GM18520 (cell line): ENCODE results near the gene TSEN15.
"Not testable (repeated sequence)": the region's sequence is repeated elsewhere in the genome, so short reads cannot be mapped to it uniquely, and the experiment has no call there.

Source experiments
- ATAC-seq: cut with Tn5 transposase; IDR thresholded peaks from one replicate; pipeline ENCODE4 v1.9.1; 2021; ENCODE audit not compliant: unreplicated experiment

TSEN15 gene

DNA sequence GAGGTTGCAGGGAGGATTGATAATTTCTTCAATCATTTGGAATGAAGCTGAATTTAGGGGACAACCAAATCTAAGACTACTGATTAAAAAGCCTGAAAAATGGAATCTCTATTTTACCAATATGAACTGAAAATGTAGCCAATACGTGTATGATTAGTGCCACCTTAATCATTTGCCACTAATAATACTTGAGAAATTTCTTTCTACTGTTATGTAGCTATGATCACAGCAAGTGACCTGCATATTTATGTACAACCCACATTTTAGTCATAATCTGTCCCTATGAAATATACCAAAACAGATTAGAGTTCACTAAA lies 20.5 kb upstream of the TSEN15 start:
- ATAC-seq: no peak

DNA sequence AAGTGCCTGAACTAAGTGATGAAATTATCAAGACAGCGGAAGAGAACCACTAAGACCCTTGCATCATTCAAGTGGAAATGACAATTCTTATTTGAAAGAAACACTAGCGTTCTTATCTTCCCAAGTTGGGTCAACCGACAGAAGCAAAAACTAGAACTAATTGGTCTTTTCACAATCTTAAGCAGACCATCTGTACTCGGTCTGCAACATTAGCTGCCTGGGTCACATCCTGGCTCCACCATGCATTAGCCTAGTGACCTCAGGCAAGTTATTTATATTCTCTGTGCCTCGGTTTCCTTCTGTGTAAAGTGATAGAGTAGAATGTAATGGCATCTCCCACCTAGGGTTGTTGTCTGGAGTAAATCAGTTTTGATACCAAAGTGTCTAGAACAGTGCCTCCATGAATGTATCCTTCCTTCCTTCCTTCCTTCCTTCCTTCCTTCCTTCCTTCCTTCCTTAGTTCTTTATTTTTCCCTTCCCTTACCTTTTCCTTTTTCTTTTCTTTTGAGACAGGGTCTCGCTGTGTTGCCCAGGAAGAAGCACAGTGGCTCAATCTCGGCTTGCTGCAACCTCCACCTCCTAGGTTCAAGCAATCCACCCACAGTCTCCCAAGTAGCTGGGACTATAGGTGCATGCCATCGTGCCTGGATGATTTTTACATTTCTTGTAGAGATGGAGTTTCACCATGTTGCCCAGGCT lies 20.0 kb upstream of the TSEN15 start:
- no peak for ATAC-seq

DNA sequence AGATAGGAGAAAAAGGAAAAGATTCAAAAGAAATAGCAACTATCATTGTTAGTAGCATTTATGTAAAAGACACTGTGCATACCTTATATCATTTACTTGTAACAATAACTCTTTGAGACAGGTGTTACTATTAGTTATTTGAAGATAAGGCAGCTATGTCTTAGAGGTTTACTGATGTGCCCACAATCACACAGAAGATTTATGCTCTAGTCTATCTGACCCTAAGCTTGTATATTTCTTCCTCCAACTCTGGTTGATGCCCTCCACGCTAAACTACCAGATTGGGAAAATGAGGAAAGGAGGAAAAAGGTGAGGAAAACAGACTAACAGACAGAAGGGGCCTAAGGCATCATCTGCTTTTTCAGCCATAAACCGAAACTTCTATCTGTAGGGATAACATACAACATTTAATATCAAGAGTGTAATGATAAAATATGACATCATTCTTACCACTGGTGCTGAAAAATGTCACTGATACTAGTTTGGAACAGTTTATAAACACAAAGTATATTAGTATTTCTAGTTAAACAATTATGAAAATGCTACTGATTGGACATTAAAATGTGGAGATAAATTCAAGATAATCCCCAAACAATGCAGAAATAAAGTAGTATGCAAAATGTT lies 19.1 kb upstream of the TSEN15 start:
- no peak for ATAC-seq

DNA sequence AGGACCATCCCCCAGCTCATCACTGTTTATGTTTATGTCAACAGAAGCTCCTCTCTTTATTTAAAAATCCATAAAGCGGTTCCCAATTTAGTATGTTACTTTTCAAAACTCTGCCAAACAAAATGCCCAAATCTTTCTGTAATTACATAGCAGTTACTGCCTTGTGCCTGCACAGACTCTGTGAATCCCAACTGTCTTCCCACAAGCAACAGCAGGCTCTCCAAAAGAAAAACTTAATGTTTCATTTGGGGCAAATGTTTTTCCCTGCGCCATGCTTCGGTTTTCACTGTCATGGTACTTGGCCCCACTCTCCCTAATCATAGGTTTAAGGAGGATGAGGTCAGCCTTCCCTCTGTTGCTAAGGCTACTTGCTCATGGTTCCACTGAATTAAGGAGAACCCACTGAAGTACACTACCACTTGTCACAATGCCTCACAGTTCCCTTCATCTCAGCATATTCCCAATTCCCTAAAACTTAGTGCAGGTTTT lies 18.6 kb upstream of the TSEN15 start:
- ATAC-seq: no peak

DNA sequence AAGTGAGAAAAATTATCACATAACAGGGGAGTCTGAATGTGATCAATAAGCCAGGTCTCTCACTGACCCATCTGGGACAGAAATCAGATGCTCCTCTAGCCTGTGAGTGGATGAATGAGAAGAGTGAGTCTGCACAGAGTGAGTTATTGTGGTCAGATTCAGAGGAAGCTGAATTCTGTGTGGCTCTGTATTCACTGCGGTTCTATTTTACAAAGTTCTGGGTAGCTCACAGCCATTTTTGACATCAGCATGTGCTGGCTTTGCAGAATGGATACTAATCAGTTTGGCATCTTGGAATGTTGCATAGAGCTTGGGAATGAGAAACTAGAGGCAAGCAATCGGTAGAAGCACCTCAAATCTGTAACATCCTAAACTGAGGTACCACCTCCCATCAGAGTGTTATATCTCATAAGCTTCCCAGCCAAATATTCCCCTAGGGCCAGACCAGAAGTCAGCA lies 17.8 kb upstream of the TSEN15 start:
- ATAC-seq: no peak

DNA sequence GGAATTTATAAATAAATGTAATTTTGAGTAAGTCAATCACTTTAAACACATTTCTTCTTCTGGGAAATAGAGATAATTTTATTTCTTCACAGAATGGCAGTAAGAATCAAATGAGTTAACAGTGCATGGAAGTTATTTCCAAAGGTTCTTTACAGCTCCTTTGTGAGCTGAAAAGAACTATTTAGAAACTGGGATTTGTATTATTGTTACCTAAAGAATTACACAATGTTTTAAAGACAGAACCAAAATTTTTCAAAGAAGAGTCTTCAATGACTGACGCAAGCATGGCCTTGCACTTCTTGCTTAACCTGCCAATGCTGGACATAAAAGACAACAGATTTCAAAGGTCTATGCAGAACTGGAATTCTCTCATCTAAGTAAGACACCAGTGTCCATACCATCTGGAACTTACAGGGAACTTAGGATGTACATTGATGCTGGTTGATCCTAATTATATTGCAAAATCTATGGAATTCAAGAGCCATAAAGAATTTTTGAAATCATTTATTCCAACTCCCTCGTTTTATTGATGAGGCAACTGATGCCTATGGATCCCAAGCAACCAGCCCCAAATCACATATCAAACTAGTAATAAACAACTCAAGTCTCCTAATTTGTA lies 16.7 kb upstream of the TSEN15 start:
- no peak for ATAC-seq

DNA sequence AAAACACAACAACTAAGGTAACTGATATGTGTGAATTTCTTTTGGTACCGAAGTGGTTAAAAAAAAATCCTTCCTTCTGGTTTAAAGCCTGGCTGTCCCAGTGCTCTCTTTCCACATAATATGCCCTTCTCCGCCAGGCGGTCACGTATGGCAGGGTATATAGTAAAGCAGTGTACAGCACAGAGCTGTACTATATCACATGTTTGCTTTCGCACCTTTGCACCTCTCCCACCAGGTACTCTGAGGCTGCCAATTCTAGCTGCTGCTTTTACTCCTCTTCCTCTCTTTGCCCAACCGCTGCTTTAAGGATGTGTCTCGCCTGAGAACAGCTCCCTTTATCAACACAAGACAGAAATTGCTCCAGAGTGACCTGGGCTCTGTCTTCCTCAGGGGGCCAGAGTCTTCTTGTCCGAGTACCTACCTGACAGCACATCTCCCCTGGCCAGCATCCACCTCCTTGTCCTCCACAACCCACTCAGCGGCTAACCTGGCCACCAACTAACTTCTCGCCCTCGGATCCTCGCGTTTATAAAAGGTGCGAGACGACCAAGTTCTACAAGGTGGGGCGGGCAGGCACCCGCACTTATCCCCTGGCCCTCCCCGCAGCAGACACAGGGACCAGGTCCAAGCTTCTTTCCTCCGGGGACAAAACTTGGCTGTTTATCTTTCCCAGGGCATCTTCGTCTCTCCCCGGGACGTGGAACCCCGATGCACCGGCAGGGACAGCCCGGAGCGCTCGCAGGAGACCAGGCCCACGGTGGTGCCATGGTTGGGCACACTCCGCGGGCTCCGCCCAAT lies 15.6 kb upstream of the TSEN15 start:
- ATAC-seq: no peak

DNA sequence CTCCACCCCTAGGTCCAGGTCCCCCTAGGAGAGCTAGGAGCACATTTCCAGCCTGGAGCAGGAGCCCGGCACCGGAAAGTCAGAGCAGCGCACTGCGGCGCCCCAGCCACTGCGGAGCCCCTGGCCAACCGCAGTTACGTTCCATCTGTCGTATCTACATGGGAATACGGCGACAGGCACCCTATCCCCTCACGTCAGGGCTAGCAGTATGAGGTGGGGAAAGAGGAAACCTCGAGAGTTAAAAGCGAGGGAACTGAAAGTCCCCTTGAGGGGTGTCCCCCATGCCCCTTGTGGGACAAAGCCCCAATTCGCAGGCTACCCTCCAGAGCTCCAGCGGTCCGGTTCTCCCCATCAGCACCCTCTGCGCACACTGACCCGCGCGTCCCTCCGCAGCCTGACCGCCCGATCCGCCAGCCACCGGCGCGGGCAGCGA lies 15.0 kb upstream of the TSEN15 start:
- no peak for ATAC-seq

DNA sequence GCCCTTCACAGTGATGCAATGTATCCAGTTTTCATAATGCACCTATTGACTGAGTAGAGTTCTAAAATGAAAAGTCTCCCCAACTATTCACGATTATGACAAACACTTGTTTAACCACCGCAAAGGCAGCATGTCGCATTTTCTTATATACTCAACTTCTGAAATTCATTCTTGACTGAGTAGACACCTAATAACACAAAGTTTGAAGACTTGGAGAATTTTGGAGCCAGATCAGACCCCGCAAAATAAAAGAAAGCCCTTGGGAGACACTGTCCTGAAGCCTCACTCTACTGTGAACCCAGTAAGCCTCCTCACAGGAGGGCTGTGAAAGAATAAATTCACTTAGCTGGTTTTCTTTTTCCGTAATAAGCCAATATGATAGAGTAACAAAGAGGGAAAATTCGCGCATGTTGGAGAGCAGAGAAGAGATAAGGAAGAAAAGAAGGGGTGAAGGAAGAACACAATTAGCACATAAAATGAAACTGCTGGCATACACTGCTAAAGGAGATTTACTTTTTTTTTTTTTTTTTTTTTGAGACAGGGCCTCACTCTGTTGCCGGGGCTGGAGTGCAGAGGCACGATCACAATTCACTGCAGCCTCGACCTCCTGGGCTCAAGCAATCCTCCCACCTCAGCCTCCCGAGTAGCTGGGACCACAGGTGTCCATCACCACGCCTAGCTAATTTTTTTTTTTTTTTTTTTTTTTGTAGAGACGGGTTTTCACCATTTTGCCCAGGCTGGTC lies 13.5 kb upstream of the TSEN15 start:
- ATAC-seq: no peak

DNA sequence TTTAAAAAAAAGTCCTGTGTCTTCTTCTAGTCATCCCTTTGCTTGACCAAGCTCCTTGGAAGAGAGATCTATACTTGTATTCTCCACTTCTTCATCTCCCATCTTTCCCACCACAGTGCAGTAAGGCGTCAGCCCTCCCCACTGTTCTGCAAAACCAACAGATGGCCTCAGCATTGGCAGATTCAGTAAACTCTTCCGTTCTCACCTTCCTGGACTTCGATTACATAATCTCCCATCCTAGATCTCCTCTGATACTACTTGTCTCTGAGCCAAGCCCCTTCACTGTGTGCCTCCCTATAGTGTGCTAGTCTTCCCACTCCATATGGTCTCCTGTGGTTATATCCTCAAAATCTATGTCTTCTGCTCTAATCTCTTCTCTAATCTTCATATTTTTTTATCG lies 12.4 kb upstream of the TSEN15 start:
- ATAC-seq: no peak

DNA sequence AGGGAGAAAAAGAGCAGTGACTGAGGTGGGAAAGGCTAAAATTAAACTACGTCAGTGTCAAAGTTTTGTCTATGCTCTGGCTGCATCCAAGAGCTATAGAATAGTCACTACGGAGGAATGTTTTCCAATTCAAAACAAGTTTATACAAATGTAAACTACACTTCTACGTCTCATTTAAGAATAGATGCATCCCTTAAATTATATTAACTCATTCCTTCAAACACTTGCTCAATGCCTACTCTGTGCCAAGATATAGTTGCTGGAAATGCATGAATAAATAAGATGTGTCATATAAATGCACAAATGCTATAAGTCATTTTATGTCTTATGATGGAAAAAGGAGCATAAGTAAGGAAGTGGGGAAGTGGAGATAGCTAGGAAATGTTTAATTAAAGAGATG lies 9.8 kb upstream of the TSEN15 start:
- no peak for ATAC-seq

DNA sequence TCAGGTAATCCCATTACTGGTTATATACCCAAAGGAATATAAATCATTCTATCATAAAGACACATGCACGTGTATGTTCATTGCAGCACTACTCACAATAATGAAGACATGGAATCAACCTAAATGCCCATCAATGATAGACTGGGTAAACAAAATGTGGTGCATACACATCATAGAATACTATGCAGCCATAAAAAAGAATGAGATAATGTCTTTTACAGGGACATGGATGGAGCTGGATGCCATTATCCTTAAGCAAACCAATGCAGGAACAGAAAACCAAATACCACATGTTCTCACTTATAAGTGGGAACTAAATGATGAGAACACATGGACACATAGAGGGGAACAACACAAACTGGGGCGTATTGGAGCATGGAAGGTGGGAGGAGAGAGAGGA lies 8.2 kb upstream of the TSEN15 start:
- not testable (repeated sequence) for ATAC-seq

DNA sequence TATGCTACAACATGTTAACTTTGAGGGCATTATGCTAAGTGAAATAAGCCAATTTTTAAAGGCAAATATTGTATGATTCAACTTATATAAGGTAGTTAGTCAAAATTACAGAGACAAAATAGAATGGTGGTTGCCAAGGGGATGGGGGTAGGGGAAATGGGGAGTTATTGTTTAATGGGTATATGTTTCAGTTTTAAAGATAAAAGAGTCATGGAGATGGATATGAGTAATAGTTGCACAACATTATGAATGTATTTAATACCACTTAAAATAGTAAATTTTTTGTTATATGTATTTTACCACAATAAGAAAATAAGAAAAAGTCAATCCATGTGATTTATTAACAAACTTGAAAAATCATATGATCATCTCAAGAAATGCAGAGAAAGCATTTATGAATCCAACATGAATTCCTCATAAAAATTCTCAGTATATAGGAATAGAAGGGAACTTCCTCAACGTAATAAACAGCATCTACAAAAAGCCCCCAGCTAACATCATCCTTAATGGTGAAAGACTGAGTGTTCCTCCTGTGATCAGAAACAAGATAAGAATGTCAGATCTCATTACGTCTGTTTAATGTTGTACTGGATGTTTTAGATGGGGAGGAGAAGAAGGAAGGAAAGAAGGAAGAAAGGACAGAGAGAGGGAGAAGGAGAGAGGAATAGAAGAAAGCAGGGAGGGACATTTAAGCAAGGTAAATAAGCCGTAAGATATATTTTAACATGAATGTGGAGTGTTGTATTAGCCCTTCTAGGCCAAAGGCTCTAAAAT lies 6.7 kb upstream of the TSEN15 start:
- ATAC-seq: no peak

DNA sequence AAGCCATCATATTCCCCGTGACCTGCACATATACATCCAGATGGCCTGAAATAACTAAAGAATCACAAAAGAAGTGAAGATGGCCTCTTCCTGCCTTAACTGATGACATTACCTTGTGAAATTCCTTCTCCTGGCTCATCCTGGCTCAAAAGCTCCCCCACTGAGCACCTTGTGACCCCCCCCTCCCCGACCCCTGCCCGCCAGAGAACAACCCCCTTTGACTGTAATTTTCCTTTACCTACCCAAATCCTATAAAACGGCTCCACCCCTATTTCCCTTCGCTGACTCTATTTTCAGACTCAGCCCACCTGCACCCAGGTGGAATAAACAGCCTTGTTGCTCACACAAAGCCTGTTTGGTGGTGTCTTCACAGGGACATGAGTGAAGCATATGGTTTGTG lies 4.0 kb upstream of the TSEN15 start:
- ATAC-seq: not testable (repeated sequence)

DNA sequence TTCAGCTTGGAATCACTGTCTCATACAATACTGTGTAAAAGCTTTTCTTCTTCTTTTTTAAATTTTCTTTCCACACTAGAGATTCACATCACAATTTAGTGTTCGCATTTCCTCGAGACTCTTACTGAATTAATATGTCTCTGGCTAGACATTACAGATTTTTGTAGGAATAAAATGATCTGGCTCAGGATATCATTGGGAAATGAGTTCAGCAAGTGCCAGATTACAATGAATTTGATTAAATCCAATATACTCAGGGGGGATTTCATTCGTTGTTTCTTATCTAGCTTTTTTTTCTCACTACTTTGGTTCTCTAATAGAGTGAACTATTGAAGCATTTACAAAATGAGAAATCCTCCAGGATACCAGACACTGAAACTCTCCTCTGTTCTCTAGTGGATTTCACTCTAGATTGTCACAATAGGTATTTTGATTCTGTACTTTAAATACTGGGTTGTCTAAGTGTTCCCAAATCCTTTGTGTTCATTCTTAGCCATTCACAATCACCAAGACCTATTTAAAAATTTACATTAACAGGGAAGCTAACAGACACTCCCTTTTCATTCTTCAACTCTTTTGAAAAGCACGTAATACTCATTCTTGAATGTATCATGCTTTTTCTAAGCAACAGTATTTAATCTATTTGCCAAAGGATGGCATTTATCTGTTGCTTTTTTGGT lies 2.8 kb upstream of the TSEN15 start:
- ATAC-seq: no peak

DNA sequence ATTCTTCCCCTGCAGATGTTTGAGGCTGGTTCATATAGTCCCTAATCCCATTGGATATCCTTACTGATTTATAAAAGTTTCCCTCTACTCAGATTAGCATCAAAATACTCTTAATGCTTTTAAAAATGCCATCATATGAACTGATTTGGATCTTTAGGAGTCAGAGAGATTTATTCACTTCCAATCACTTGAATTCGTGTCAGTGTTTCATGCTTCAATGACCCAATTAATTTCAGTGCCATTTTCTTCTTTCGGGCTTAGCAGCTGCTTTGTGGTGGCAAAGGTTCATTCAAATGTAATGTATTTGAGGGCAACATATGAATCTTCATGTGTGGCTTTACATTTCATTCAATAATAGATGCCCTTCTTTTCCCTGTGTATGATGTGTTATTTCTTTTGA lies 2.2 kb upstream of the TSEN15 start:
- no peak for ATAC-seq

DNA sequence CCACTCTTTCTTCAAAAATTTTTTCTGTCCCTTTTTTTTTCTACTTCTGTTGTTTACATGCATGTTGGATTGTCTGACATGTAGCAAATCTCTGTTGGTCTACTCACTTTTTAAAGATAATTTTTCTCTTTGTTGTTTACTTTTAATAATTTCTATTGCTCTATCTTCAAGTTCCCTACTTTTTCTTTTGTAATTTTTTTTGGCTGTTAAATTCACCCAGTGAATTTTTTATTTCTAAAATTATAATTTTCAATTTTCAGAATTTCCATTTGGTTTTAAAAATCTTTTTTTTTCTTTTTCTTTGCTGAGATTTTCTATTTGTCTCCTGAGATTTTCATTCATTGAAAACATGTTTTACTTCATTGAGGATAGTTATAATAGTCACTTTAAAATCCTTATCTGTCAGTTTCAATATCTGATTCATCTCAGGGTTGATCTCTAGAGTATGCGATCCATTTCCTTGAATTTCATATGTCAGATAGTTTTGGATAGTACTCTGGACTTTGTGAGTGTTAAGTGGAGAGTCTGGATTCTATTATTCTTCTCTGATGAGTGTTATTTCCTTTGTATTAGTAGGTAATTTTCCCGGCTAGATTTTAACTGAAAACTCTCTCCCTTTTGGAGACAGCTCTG lies 1.6 kb upstream of the TSEN15 start:
- ATAC-seq: no peak

DNA sequence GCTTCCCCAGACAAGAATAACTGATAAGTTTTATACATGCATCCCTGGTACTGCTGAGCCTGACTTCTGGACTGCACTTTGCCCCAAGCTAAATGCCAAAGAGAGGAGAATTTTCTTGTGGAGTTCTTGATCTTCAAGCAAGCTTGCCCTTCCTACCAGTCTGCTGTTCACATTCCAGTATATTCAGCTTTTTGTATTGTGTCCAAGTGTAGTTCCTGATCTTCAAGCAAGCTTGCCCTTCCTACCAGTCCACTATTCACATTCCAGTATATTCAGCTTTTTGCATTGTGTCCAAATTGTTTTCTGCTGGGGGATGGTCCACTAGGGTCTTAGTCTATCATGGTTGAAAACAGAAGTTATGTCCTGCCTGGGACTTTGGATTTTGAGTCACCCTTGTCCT lies 894 bp upstream of the TSEN15 start:
- no peak for ATAC-seq

DNA sequence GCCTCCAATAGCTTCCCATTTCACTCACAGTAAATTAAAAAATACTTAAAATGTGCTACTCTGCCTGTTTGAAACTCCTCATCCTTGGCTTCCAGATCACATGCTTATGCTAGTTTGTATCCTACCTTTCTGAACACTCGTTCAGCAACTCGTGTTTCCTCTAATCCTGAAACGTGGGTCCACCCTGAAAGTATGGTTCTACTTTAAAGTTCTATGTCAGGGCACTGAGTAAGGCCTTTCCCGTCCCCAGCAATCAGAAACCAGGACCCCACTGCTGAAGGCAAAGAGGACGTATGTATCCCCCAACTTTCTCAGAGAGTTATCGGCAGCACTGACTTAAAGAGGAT lies 419 bp upstream of the TSEN15 start:
- no peak for ATAC-seq
